ENCODE data around the gene ZNF804B. TPM values are rescaled to one million over a fixed set of nuclear protein-coding genes. Genes with fewer than 3 reads are reported as not detected.

ZNF804B gene
- total and polyA plus RNA-seq, 12 donors = 0.04 to 0.09 (median 0.08) TPM; not detected in 7

DNA sequence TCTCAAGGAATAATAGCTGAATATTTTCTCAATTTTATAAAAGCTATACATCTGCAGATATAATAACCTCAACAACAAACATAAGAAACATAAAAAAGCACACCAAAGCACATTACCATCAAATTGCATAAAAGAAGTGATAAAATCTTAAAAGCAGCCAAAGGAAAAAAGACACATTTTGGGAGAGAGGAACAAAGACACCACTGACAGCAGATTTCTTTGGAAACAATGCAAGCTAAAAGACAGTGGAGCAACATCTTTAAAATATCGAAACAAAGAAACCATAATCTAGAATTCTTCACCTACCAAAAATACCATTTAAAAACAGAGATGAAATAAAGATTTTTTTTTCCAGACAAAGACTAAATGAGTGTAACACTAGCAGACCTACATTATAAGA lies 91.7 kb downstream of the ZNF804B start:
- H3K27ac ChIP-seq = no peak overlapping the region
- H3K27me3 ChIP-seq = no peaks in the 10 kb centered on the region
- intact Hi-C loops (cut with DNase I) = no loop called here
- H3K36me3 ChIP-seq (replicated peaks in 1 of 2) = no peaks in the 10 kb centered on the region
- 86 to 92% (median 90%) methylated on average over 1 of the region's 1 CpG for WGBS, 4 donors
- TF ChIP-seq, protein P1, sequence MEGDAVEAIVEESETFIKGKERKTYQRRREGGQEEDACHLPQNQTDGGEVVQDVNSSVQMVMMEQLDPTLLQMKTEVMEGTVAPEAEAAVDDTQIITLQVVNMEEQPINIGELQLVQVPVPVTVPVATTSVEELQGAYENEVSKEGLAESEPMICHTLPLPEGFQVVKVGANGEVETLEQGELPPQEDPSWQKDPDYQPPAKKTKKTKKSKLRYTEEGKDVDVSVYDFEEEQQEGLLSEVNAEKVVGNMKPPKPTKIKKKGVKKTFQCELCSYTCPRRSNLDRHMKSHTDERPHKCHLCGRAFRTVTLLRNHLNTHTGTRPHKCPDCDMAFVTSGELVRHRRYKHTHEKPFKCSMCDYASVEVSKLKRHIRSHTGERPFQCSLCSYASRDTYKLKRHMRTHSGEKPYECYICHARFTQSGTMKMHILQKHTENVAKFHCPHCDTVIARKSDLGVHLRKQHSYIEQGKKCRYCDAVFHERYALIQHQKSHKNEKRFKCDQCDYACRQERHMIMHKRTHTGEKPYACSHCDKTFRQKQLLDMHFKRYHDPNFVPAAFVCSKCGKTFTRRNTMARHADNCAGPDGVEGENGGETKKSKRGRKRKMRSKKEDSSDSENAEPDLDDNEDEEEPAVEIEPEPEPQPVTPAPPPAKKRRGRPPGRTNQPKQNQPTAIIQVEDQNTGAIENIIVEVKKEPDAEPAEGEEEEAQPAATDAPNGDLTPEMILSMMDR (IDR thresholded peaks at IDR 0.05) = no peak
- no peak for TF ChIP-seq POLR2A (IDR thresholded peaks at IDR 0.05)
- H3K4me1 ChIP-seq (replicated peaks in 1 of 2) = no peaks in the 10 kb centered on the region
- no peaks in the 10 kb centered on the region for H3K9me3 ChIP-seq (replicated peaks in 1 of 3)
- H3K4me3 ChIP-seq = no peak overlapping the region
- no peak for DNase-seq

DNA sequence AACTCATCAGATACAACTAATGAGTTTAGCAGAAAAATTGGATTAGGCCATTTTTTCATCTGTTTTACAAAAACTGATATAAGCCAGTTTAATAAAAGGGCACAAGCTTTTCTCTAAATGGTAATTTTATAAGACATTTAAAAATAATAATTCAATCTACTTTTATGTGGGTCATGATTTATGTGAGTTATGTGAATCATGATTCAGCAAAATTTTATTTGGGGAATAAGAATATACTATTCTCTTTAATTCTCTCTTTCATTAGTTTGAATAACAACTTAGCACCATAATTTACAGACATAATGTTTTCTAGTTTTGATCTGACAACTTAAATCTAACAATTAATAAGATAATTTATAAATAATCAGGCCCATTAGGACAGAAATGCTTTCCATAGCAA lies 99.8 kb downstream of the ZNF804B start:
- no peak for TF ChIP-seq POLR2A (IDR thresholded peaks at IDR 0.05)
- TF ChIP-seq, protein P1 (IDR thresholded peaks at IDR 0.05) = no peak
- no peak overlapping the region for H3K27ac ChIP-seq

DNA sequence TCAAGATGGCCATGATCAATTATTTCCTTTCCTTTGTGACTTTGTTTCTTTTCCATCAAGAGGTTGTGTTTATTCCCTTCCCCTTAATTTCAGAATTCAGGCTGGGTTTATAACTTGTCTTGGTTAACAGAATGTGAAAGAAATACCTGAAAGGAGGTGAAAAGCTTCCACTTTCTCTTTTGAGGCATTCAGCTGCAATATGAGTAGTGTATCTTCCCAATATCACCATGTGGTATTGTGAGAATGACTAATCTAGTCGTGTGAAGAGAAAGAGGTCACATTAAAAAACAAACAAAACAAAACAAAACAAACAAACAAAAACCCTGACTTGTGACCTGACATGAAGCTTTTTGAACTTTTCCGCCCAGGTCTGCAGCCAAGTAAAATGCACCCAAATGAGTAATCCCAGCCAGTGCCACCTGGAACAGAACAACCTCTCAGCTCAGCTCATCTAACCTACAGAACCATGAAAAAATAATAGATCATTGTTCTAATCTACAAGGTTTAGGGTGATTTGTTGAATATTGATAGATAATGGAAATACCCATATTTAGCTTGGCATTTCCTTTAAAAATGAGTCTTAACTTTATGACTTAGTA lies 106.9 kb downstream of the ZNF804B start:
- H3K4me3 ChIP-seq = no peak overlapping the region
- DNase-seq = no peak
- TF ChIP-seq, protein P1 (IDR thresholded peaks at IDR 0.05) = no peak
- H3K36me3 ChIP-seq (replicated peaks in 1 of 2) = no peaks in the 10 kb centered on the region
- 54 to 72% (median 61%) methylated on average over 2 of the region's 2 CpGs for whole genome bisulfite sequencing, 4 donors
- no peaks in the 10 kb centered on the region for H3K27me3 ChIP-seq
- H3K9me3 ChIP-seq (replicated peaks in 1 of 3) = no peaks in the 10 kb centered on the region
- H3K27ac ChIP-seq = no peak overlapping the region
- intact Hi-C loops (cut with DNase I) = no loop called here
- H3K4me1 ChIP-seq (replicated peaks in 1 of 2) = no peaks in the 10 kb centered on the region

More for the DNA sequence above, 99.8 kb downstream of the ZNF804B start:
- no peaks in the 10 kb centered on the region for H3K36me3 ChIP-seq (replicated peaks in 1 of 2)
- DNase-seq = no peak
- no peak overlapping the region for H3K4me3 ChIP-seq
- H3K4me1 ChIP-seq (replicated peaks in 1 of 2) = no peaks in the 10 kb centered on the region
- intact Hi-C loops (cut with DNase I) = no loop called here
- no peaks in the 10 kb centered on the region for H3K27me3 ChIP-seq
- H3K9me3 ChIP-seq (replicated peaks in 1 of 3) = no peaks in the 10 kb centered on the region

DNA sequence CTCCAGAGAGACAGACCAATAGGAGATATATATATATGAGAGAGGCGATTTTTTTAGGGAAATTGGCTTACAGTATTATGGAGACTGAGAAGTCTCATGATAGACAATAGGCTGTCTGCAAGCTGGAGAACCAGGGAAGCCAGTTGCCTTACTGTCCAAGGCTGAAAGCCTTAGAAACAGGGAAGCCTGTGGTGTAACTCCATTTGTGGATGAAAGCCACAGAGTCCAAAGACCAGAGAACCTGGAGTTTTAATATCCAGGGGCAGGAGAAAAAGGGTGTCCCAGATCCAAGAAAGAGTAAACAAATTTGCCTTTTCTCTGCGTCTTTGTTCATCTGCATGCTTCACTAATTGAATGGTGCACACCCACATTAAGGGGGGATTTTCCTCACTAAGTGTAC lies 107.7 kb downstream of the ZNF804B start:
- no peak for DNase-seq
- TF ChIP-seq POLR2A (IDR thresholded peaks at IDR 0.05) = no peak
- TF ChIP-seq, protein P1 (IDR thresholded peaks at IDR 0.05) = no peak
- Histone ChIP-seq H3K4me3 (no peak overlapping the region), H3K27me3 (no peaks in the 10 kb centered on the region), H3K36me3 (replicated peaks in 1 of 2) (no peaks in the 10 kb centered on the region), H3K4me1 (replicated peaks in 1 of 2) (no peaks in the 10 kb centered on the region), H3K9me3 (replicated peaks in 1 of 3) (no peaks in the 10 kb centered on the region), H3K27ac (no peak overlapping the region)
- intact Hi-C loops (cut with DNase I) = no loop called here
- 63 to 90% (median 77%) methylated on average over 2 of the region's 2 CpGs for WGBS, 4 donors

Data from adrenal gland (tissue), 12 donors.